Activated CD8-positive, alpha-beta memory T cell treated with anti-CD3 and anti-CD28 coated beads for 36 hours (primary cell): ENCODE measurements around the gene RPS6KB2. TPM values are rescaled to one million over a fixed set of nuclear protein-coding genes. Genes with fewer than 3 reads are reported as not detected.

Experiments used
- CTCF ChIA-PET: fragments of 350-600 bp; sonication (Branson Sonifier 250); formaldehyde crosslinking; loops from one replicate; lab custom pipeline; 2021; ENCODE audit warnings: antibody characterized with exemption; lab: Charles Lee
- POLR2A ChIA-PET: fragments of 350-600 bp; sonication (Branson Sonifier 250); formaldehyde crosslinking; loops from one replicate; lab custom pipeline; 2021; ENCODE audit warnings: antibody characterized with exemption; lab: Charles Lee
- total RNA-seq, 2 experiments: library from RNA; stranded (reverse); gene quantifications; one replicate each; pipeline ENCODE4 v1.2.3, GENCODE V29; 2021

The RPS6KB2 gene
- total RNA-seq, 2 experiments from 2014 or later, result 82.8 to 85.6 TPM

- ChIA-PET POLR2A (interaction anchor here (0.6 to 4.7 kb wide), 5 partner anchors 9 to 39 kb away, joined by 3 to 39 read pairs (median 4); partner anchors contain the start of genes PPP1CA and RPS6KB2), CTCF (interaction anchor here (0.6 kb wide), 1 partner anchor 24 kb away, joined by 3 read pairs; no protein-coding TSS in a partner anchor)
These were observed 12.2 kb downstream of the RPS6KB2 start for GRCh38 chr11:67440229-67441097.

GRCh38 chr11:67441098-67441563 is 12.8 kb downstream of the RPS6KB2 start:
- POLR2A ChIA-PET, result interaction anchor here (0.6 to 0.9 kb wide), 2 partner anchors 8 to 34 kb away, joined by 3 to 4 read pairs; no protein-coding TSS in a partner anchor
- CTCF ChIA-PET, result interaction anchor here (0.6 kb wide), 1 partner anchor 24 kb away, joined by 3 read pairs; no protein-coding TSS in a partner anchor

- POLR2A ChIA-PET, result interaction anchor here (0.9 kb wide), 1 partner anchor 35 kb away, joined by 3 read pairs; no protein-coding TSS in a partner anchor
- CTCF ChIA-PET, result no interaction called here
These were observed 13.5 kb downstream of the RPS6KB2 start for GRCh38 chr11:67441731-67442351.

- CTCF ChIA-PET, result no interaction called here
- POLR2A ChIA-PET, result interaction anchor here (0.6 to 1.1 kb wide), 3 partner anchors 30 to 43 kb away, joined by 3 to 7 read pairs (median 4); no protein-coding TSS in a partner anchor
These were observed 14.5 kb downstream of the RPS6KB2 start for GRCh38 chr11:67442504-67443404.

GRCh38 chr11:67445515-67445914 is 17.2 kb downstream of the RPS6KB2 start:
- POLR2A ChIA-PET, result interaction anchor here (0.6 to 1.2 kb wide), 3 partner anchors 9 to 43 kb away, joined by 3 to 7 read pairs (median 5); no protein-coding TSS in a partner anchor
- CTCF ChIA-PET, result no interaction called here

GRCh38 chr11:67448220-67448609 is 19.9 kb downstream of the RPS6KB2 start:
- ChIA-PET POLR2A (interaction anchor here (1.2 kb wide), 1 partner anchor 20 kb away, joined by 4 read pairs; no protein-coding TSS in a partner anchor), CTCF (no interaction called here)

- ChIA-PET CTCF (no interaction called here), POLR2A (interaction anchor here (0.7 to 1.6 kb wide), 3 partner anchors 8 to 20 kb away, joined by 4 to 6 read pairs (median 4); partner anchors contain the start of genes PTPRCAP and TMEM134)
These were observed 21.0 kb downstream of the RPS6KB2 start for GRCh38 chr11:67449116-67449844.

- CTCF ChIA-PET, result no interaction called here
- POLR2A ChIA-PET, result interaction anchor here (0.9 to 1.4 kb wide), 3 partner anchors 10 to 17 kb away, joined by 3 to 4 read pairs (median 3); partner anchors contain the start of gene PTPRCAP
These were observed 22.7 kb downstream of the RPS6KB2 start for GRCh38 chr11:67450796-67451657.

GRCh38 chr11:67451658-67451976 is 23.3 kb downstream of the RPS6KB2 start:
- CTCF ChIA-PET, result no interaction called here
- POLR2A ChIA-PET, result interaction anchor here (0.9 to 1.4 kb wide), 3 partner anchors 9 to 17 kb away, joined by 3 read pairs; no protein-coding TSS in a partner anchor

GRCh38 chr11:67452141-67452952 is 24.1 kb downstream of the RPS6KB2 start, which contains the start of gene GPR152:
Gene GPR152, minus strand, starts transcription at chr11:67452729. Its CDS starts 5 bp downstream, at chr11:67452724.
- CTCF ChIA-PET, result no interaction called here
- POLR2A ChIA-PET, result interaction anchor here (0.9 kb wide), 2 partner anchors 14 to 16 kb away, joined by 3 read pairs; no protein-coding TSS in a partner anchor

- ChIA-PET POLR2A (no interaction called here), CTCF (interaction anchor here (1.3 kb wide), 1 partner anchor 14 kb away, joined by 3 read pairs; no protein-coding TSS in a partner anchor)
These were observed 25.8 kb downstream of the RPS6KB2 start for GRCh38 chr11:67453816-67454732.

- POLR2A ChIA-PET, result no interaction called here
These were observed 26.8 kb downstream of the RPS6KB2 start, which contains the start of gene CABP4 for GRCh38 chr11:67455054-67455453. Gene CABP4, plus strand, starts transcription at chr11:67455354. Its CDS starts 70 bp downstream, at chr11:67455424.

GRCh38 chr11:67456068-67456705 is 27.9 kb downstream of the RPS6KB2 start:
- POLR2A ChIA-PET, result interaction anchor here (1.0 kb wide), 1 partner anchor 18 kb away, joined by 3 read pairs; no protein-coding TSS in a partner anchor
- CTCF ChIA-PET, result interaction anchor here (1.0 kb wide), 1 partner anchor 103 kb away, joined by 4 read pairs; the partner anchor contains the start of gene POLD4

More at GRCh38 chr11:67455054-67455453, 26.8 kb downstream of the RPS6KB2 start, which contains the start of gene CABP4:
- CTCF ChIA-PET, result interaction anchor here (1.3 kb wide), 1 partner anchor 13 kb away, joined by 3 read pairs; no protein-coding TSS in a partner anchor

- ChIA-PET CTCF (no interaction called here), POLR2A (no interaction called here)
These were observed 29.2 kb downstream of the RPS6KB2 start for GRCh38 chr11:67457453-67457852.
